Stimulated activated CD4-positive, alpha-beta T cell treated with anti-CD3 and anti-CD28 coated beads, TNF-alpha, amount 100 ng/mL, for 1 hour (primary cell): ENCODE results near the gene MAP3K19.
"Not testable (repeated sequence)": the region's sequence is repeated elsewhere in the genome, so short reads cannot be mapped to it uniquely, and the experiment has no call there.

Experiments used
- DNase-seq, 3 donors: peaks; one replicate each; pipeline ENCODE4 v3.0.0-alpha.2; 2020; ENCODE audit warnings: low read depth in 3 of 3, low spot score in 1 of 3

Gene MAP3K19

DNA sequence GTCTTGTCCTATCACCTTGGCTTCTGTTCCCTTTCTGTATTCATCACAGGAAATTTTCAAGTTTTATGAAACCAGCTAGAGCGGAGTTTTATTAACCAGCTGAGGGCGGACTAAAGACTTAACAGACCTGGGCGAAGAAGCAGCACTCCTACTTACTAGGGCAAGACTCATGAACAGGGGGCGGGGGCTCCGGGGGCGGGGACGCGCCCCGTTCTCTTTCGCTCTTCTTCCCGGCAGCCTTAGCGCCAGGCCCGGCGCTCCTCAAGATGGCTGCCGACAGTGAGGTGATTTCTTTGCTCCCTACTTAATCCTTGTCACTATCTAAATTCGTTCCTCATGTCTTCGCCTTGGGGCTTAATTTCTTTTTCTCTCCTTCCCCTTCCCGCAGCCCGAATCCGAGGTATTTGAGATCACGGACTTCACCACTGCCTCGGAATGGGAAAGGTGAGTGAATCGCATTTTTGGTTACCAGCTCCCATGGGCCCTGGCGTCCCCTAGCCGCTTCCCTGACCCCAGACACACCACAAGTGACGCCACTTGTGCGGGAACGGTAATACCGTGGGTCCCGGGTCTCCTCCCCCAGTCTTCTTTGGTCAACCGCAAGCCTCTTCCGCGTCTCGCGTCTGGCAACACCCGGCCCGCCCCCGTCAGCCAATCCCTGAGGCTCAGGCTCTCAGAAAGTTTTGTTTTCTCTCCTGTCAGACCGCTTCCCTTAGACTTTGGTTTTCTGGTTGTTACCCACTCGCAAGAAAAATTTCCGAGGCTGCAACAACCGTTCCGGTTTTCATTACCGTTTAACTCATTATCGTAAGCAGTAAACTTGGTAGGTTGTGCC is 5.0 kb upstream of the MAP3K19 start, which contains the start of gene RAB3GAP1:
Gene RAB3GAP1, plus strand, starts transcription at position 251 of the 835 bp plus-strand sequence. Its CDS starts 16 bp downstream, at position 267.
- DNase-seq: peak; percentile 69 to 78 (median 74)

DNA sequence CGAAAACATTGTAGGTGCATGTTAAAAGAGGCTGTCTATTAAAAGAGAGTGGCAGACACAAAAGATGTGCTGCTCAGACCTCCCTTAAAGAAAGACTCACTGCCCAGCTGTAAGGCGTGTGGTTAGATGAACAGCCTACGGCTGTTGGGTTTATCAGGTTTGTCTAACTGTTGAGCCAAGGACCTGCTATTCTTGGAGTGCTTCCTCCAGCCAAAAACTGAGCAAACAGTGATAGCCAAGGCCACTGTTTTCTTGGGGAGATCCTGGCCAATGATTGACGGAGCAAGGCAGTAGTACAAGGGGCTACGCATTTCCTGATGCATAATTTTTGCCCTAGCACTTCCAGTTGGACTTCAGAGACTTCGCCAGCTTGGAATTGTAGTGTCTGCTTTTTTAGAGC is 3.4 kb upstream of the MAP3K19 start:
- DNase-seq: no peak

DNA sequence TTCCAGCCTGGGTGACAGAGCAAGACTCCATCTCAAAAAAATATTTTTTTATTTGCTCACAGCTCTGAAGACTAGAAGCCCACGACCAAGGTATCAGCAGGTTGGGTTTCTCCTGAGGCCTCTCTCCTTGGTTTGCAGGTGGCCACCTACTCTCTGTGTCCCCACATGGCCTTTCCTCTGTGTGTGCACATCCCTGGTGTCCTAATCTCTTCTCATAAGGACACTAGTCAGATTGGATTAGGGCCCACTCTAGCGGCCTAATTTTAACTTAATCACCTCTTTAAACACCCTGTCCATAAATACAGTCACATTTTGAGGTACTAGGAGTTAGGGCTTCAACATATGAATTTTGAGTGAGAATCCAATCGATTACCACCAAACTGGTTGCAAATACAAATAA is 2.9 kb upstream of the MAP3K19 start:
- no peak for DNase-seq

DNA sequence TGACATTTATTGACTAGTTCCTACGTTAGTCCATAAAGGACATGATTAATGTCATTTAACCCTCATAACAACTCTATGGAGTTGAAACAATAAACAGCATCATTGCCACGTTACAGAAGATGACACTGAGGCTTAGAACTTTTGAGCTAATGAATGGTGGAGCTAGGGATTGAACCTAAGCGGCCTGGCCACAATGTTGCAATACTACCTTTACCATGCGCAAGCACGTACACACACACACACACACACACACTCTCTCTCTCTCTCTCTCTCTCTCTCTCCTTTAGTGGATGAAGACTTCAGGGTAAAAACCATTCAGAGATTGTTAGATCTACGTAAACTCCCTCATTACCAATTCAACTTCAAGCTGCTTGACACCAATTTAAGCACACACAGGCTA is 875 bp upstream of the MAP3K19 start:
- no peak for DNase-seq

DNA sequence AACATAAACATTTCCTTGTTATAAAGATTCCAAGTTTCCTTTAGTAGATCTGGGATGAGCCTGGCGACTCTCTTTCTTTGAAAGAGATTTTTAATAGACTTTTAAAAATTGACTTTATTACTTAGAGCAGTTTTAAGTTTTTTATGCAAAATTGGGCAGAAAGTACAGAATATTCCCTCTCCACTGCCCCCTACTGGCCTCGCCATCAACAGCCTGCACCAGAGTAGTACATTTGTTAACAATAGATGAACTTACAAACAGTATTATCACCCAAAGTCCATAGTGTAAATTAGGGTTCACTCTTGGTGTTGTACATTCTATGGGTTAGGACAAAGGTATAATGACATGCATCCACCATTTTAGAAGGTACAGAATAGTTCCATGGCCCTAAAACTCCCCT is 3.9 kb downstream of the MAP3K19 start:
- DNase-seq: no peak

DNA sequence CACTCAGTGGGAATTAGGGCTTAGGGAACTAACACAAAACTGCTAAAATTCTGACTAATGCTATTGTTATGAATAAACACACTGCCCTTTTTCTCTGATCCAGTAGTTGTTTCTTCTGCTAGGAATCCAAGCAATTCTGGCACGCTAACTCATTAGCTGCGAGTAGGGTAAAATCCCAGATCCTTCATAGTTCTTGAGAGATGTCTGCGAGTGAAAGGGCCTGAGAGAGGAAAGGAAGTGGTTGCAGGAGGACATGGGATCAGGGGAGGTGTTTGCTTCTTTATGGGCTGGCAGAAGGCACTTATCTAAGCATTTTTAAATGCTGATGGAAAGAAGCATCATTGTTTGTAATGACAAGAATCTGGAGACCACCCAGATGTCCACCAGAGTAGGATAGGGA is 9.4 kb downstream of the MAP3K19 start:
- DNase-seq: no peak

DNA sequence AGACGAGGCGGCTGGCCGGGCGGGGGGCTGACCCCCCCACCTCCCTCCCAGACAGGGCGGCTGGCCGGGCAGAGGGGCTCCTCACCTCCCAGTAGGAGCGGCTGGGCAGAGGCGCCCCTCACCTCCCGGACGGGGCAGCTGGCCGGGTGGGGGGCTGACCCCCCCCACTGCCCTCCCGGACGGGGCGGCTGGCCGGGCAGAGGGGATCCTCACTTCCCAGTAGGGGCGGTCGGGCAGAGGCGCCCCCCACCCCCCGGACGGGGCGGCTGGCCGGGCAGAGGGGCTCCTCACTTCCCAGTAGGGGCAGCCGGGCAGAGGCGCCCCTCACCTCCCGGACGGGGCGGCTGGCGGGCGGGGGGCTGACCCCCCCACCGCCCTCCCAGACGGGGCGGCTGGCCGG is 14.0 kb downstream of the MAP3K19 start:
- DNase-seq: not testable (repeated sequence)

DNA sequence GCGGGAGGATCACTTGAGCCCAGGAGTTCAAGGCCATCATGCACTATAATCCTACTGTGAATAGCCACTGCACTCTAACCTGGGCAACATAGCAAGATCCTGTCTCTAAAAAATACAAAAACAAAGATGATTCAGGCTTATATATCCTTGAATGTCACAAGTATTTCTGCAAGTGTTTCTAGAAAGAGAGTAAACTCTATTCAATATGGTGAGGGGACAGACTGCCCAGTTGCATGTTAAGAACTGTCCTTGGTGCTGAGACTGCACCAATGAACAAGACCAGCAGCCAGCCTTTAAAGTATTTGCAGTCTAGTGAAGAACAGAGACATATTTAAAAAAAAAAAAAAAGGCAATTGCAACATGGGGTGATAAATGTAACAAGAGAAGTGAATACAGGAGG is 16.4 kb downstream of the MAP3K19 start:
- DNase-seq: no peak

DNA sequence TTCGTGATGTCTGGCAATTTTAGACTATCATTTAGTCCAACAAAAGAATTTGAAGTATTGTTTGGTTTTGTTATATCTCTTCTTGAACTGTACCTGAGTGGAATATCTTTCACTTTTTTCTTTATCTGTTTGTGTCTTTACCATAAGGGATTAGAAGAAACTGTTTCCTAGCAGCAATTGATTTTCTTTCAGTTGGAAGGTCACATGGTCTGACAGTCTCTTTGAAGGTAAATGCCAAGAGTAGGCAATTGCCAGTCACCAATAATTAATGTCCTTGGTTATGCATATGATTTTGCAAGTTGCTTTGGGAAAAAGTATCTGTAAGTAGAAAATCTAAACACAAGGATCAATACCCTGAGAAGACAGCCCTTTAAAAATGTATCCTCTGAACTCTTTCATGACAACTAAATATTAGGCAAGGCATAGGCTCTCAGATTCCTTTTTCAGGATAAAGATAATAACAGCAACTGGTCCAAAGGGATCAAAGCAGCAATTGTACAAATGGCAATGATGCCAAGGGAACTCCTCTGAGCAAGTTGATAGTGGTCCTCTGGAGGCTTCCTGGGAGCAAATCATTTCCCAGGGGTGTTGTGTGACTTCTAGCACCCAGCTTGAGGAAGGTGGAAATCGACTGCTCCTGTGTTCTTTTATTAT is 17.6 kb downstream of the MAP3K19 start:
- no peak for DNase-seq

DNA sequence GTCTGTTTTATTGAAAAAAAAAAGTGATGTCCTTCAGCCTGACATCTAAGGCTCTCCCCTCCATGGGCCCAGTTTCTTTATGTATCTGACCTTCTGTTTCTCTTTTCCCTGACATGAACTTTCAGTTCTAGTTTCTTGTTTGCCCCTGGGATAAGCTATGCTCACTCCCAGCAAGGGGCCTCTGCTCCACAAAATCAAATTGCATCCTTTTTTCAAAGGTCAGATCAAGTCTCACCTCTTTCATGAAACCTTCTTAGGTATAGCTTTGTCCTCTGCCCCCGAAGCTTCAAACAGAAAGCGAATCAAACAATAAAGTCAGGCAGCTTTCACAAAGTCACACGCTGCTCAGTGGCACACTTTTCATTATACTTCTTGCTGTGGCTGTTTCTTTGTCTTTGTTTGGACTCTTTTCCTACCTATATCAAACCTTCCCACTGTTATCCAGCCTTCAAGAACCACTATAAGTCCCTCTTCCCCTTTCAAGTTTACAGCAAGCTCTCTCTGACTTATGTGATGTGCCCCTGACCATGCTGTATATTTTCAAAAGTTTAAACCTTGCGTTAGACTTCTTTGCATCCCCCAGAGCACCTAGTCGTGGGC is 23.3 kb downstream of the MAP3K19 start:
- DNase-seq: no peak

DNA sequence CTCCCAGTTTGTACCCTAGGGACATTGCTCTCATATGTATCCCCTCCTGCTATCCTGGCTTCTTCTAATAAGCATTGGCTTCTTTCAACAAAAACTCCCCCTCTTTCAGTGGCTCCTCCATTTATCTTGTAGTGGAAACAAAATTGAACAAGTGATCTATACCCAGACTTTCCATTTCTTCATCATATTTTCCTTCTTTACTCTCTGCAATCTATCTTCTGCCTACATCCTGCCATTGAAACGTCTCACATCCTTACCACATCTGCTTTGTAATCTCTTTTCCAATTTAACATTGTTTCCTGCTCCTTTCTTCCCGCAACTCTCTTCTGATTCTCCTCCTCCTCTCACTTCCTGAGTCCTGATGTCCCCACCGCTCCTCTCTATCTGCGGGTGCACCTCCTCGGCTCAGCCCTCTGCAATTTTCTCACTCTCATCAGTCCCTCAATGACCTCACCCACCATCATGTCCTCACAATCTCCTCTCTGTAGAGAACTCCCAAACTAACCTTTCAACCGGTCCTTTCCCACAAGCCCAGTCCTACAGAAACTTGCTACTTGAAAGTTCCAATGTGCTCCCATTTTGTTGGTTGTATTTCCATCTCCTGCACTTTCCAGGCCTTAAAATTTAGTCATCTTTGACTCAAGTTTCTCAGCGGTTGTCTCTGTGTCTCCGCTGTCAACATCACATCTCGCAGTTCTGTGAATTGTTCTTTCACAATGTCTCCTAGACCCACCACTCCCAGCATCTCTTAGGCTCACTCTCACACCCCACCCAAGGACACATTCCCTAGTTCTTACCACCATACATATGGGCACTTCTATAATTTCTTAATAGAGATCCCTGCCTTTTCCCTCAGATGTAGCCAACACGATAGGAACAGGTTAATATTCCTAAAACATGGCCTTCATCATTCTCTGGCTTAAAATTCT is 24.0 kb downstream of the MAP3K19 start:
- DNase-seq: no peak

DNA sequence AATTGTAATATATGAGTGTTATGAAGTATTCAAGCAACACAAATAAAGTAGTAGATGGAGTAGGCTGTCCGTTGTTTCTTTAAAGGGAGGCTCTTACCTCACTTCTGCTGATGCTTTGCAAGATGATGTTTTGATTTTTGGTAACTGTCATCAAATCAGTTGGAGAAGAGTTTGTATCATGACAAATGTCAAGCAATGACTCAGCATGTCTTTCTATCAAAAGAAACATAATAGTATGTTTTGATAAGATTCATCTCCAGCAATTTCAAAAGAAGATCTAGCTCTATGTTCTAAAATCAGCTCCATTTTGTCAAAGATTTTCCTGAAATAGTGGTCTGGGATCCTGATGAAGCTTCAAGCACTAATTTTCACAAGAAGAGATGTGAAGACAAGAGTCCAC is 25.6 kb downstream of the MAP3K19 start:
- DNase-seq: no peak

DNA sequence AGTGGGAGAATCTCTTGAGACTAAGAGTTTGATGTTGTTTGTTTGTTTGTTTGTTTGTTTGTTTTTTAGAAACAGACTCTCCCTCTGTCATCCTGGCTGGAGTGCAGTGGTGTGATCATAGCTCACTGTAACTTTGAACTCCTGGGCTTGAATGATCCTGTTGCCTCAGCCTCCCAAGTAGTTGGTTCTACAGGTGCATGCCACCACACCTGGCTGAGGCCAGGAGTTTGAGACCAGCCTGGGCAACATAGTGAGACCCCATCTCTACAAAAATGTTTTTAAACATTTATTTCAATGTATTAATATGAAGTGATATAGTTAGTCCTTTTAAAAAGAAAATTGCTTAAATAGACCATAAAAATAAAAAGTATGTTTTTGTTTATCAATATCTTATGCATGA is 35.6 kb downstream of the MAP3K19 start:
- DNase-seq: no peak

DNA sequence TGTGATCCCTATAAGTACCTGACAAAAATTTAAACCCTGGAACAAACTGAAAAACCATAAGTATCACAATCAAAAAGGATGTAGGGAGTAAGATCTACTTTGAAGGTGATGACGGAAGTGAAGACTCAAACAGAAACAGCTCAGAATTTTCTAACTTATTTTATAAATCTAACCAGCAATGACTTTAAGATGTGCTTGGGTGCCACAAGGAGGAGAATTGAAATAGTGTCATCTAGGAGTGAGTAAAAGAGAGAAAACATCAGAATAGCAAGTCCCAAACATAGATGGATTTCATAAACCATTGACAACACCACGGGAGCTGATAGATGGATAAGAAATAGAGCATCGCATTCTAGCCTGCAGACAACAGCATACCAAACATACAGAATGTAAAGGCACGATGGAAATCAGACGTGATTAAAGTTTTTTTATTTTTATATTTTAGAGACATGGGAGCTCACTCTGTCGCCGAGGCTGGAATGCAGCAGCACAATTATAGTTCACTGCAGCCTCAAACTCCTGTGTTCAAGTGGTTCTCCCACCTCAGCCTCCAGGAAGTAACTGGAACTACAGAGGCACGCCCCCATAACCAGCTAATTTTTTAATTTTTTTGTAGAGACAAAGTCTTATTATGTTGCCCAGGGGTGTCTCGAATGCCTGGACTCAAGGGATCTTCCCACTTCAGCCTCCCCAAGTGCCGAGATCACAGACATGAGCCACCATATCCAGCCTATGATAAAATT is 36.9 kb downstream of the MAP3K19 start:
- no peak for DNase-seq

DNA sequence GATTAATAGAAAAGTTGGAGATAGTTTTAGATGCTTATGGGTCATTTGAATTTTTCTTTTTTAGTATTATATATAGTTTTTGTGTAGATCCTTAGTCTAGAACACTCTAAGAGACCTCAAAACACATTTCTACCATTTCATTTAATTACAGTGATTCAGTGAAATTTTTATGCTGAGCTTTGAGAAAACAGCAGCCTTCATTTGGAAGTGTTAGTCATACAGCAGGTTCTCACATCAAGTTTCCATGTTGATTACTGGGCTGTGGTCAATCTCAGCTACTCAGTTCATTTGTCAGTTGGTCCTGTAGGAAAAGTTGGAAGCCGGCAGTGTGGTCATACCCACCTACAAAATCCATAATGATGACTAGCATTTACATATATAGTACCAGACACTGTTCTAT is 37.9 kb downstream of the MAP3K19 start:
- no peak for DNase-seq

DNA sequence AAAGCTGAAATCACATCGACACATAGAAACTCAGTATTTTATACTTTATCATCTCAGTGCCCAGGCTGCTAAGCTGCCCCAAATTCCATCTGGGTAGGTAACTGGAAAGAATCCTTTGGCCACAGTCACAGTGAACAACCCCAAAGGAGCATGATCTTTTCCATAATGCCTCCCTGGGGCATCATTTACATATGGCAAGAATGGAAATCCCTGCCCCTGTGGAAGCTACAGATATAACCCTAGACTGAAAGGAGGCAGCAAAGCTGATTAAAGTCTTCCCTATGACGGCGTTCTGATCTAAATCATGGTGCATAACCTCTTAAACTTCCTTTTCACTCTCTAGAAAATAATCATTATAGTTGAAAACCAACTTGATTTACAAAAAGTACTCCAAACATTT is 41.5 kb downstream of the MAP3K19 start:
- no peak for DNase-seq

DNA sequence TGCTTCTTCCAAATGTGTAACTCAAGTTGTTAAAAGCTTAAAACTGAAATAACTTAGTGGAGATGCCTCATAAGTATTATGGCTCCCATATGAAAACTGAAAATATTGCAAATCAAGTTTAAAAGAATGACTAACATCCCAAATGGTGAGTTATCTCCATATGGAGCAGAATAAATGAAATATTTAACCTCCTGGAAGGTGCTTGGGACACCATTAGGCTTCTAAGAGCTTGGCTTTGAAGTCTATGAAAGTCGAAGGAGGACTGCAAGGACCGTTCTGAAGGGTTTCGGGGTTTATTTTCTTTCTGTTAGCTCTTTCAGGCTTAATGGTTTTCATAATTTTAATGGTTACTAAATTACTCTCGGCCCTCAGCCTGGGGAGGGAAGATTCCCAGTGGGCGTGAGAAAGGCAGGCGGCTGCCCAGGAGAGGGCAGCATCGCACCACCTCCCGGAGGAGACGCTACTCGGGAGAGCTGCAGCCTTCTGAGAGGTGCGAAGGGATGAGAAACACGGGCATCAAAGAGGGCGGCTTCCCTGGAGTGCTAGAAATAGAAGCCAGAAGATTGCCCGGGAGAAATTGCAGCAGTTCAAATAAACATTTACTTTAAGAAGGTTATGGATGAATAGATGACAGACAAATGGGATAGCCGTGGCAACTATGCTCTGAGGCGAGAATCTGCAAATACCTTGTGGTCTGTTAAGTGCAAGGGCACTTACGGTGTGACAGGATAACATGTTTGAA is 43.1 kb downstream of the MAP3K19 start:
- peak; percentile 25 to 66 (median 48) for DNase-seq

DNA sequence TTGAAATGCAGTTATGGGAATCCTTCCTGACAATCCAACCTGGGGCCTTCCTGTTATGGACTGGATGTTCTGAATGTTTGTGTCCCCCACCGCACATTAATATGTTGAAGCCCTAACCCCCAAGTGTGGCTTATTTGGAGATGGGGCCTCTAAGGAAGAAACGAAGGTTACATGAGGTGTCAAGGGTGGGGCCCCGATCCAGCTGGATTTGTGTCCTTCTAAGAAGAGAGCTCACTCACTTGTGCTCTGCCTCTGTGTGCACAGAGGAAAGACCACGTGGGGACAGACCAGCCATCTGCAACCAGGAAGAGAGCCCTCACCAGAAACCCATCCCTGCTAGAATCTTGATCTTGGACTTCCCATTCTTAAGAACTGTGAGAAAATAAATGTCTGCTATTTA is 44.4 kb downstream of the MAP3K19 start:
- no peak for DNase-seq

DNA sequence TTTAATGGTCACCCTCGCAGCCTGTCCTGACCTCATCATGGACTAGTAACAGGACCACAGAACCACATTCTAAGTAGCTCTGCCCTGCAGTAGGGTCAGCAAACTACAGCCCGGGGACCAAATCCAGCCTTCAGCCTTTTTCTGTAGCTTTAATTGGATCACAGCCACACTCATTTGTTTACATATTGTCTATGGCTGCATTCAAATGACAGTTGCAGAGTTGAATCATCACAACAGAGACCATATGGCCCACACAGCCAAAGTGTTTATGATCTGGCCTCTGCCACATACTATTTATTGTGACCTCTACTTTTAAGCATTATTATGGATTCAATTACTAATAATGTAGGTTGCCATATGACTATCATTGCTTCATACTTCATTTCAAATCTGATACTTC is 47.7 kb downstream of the MAP3K19 start:
- no peak for DNase-seq
